Loucy (cell line): ENCODE data around the gene EBLN1.

Source experiments
- CTCF ChIP-seq: fragments of 200-600 bp; sonication (generic); conservative IDR thresholded peaks from 2 replicates; pipeline ENCODE4 v1.5.1; 2014; ENCODE audit warnings: mild to moderate bottlenecking, antibody characterized with exemption, low read length
- EZH2phosphoT487 ChIP-seq: fragments of 200-600 bp; IDR thresholded peaks from 2 replicates; pipeline ENCODE4 v1.6.1; 2018; ENCODE audit warnings: antibody characterized with exemption, mild to moderate bottlenecking, moderate library complexity, borderline replicate concordance

GRCh38 chr10:22226599-22226998 is 8.8 kb upstream of the EBLN1 start:
- TF ChIP-seq CTCF (no peak), EZH2phosphoT487 (no peak)
